Activated gamma-delta T cell treated with anti-CD3 and anti-CD28 coated beads, Interleukin-2, amount 50 U/mL, for 16 hours (primary cell): ENCODE data around the gene PLA2G2D.

ENCODE experiments used
- DNase-seq: peaks from one replicate; pipeline ENCODE4 v3.0.0-alpha.2; 2020; ENCODE audit warnings: low read depth

The PLA2G2D gene

GRCh38 chr1:20114021-20114648, 5.2 kb downstream of the PLA2G2D start:
- no peak for DNase-seq

GRCh38 chr1:20112279-20113000, 6.9 kb downstream of the PLA2G2D start:
- no peak for DNase-seq

- DNase-seq: no peak
These were observed 7.9 kb downstream of the PLA2G2D start for GRCh38 chr1:20111452-20111851.

- DNase-seq: no peak
These were observed 8.7 kb downstream of the PLA2G2D start for GRCh38 chr1:20110679-20111078.

- no peak for DNase-seq
These were observed 10.0 kb downstream of the PLA2G2D start for GRCh38 chr1:20109223-20109856.

DNA sequence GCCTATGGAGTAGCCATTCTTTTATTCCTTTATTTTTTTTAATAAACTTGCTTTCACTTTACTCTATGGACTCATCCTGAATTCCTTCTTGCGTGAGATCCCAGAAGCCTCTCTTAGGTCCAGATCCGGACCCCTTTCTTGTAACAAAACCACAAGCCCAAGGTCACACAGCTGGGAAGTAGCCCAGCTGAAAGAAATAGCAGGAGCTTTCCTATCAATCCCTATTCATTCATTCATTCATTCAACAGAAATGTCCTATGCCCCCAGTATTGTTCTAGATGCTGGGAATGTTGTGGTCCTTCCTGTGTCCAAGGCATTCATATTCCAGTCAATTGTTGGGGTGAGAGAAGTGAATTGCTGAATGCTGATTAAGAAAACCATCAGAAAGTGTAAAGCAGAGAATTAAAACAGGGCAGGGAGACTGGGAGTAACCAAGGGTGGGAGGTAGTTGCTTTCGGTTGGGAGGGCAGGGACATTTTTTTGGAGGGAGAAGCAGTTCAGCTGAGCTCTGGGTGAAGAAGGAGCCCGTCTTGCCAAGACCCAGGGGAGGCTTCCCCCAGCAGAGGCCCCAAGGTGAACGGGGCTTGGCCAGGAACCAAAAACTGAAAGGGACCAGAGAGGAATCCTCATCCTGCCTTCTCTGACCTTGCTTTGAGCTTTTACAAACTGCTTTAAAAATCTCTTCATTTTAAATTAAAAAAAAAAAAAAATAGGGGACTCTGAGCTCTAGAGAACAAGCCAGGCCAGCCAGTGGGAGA, 10.8 kb downstream of the PLA2G2D start:
- no peak for DNase-seq

DNA sequence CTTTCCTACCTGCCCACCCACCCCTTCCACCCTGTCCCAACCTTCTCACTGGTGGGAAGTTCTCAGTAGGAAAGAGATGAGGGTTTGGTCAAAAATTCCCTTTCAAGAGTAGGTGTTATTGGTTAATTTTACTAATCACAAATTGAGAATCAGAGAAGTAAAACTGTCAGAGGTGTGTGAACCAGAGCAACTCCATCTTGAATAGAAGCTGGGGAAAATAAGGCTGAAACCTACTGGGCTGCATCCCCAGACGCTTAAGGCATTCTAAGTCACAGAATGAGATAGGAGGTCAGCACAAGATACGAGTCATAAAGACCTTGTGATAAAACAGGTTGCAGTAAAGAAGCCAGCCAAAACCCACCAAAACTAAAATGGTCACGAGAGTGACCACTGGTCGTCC, 11.5 kb downstream of the PLA2G2D start:
- DNase-seq: no peak

- DNase-seq: no peak
These were observed 12.0 kb downstream of the PLA2G2D start for GRCh38 chr1:20107351-20107750.

GRCh38 chr1:20105856-20106255, 13.5 kb downstream of the PLA2G2D start:
- no peak for DNase-seq

DNA sequence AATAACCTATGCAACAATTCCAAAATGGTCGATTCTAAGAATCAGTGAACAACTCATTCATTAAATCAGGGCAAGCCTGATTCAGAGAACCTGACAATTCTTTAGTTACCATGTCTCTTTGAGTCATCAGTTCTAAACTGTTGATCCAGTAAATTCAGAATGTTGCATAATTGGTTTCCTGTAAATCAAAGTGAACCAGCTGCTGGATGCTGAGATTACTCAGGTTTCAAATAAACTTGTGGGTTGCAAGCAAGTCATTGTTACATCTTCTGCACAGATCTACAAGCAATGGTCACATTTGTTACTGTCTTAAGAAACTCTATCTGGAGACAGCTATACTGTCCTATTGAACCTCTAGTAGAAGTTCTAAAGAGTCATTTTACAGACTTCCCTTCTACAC, 16.5 kb downstream of the PLA2G2D start:
- no peak for DNase-seq

- no peak for DNase-seq
These were observed 18.5 kb downstream of the PLA2G2D start for GRCh38 chr1:20100632-20101355.

DNA sequence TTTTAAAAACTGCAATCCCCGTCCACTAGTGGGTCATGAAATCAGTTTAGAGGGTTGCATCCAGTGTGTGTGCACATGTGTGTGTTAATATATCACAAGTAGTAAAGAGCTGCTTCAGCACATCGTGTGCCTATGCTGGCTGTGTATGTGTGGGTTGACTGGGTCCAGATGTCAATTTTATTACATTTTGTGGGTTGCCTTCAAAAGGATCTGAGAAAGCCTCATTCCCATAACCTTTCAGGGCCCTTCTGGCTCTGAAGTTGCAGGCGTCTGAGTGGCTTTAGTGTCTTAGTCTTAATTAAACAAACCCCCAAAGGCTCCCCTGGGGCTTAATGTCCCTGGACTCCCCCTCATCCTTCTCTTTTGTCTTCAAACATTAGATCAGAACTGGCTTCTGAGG, 19.8 kb downstream of the PLA2G2D start:
- no peak for DNase-seq

- DNase-seq: no peak
These were observed 22.4 kb downstream of the PLA2G2D start for GRCh38 chr1:20096840-20097447.

GRCh38 chr1:20095564-20096434, 23.5 kb downstream of the PLA2G2D start:
- DNase-seq: no peak

DNA sequence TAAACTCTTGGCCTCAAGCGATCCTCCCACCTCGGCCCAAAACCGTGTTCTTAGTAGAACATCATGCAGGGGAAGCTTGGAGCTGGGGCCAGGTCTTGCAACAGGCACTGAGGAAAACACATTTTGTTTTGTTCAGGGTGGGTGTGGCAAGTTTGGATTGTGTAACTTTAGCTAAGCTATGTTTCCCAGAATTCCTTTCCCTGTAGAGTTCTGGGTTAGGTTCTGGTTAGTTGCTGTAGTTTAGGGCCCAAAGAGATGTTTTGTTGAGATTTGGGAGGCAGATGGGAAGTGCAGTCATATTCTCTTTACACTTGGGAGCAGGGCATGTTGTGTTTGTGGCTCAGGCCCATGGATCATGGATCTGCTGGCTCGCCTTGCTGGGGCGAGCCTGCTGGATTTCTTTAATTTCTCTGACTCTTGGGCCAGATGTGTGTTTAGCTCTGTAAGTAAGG, 25.4 kb downstream of the PLA2G2D start:
- DNase-seq: no peak

DNA sequence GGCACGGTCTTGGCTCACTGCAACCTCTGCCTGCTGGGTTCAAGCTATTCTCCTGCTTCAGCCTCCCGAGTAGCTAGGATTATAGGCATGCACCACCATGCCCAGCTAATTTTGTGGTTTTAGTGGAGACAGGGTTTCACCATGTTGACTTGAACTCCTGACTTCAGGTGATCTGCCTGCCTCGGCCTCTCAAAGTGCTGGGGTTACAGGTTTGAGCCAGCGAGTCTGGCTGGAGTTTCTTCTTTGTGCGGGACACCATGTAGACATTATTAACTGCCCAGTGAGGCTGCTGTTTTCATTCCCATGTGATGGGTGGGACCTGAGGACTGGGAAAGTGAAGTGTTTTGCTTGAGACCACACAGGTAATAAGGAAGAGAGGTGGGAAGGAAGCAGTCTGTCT, 26.0 kb downstream of the PLA2G2D start:
- no peak for DNase-seq

DNA sequence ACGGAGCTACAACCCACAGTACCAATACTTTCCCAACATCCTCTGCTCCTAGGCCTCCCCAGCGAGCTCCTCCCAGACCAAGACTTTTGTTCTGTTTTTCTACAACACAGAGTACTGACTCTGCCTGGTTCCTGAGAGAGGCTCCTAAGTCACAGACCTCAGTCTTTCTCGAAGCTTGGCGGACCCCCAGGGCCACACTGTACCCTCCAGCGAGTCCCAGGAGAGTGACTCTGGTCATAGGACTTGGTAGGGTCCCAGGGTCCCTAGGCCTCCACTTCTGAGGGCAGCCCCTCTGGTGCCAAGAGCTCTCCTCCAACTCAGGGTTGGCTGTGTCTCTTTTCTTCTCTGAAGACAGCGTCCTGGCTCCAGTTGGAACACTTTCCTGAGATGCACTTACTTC, 28.7 kb downstream of the PLA2G2D start:
- DNase-seq: no peak

DNA sequence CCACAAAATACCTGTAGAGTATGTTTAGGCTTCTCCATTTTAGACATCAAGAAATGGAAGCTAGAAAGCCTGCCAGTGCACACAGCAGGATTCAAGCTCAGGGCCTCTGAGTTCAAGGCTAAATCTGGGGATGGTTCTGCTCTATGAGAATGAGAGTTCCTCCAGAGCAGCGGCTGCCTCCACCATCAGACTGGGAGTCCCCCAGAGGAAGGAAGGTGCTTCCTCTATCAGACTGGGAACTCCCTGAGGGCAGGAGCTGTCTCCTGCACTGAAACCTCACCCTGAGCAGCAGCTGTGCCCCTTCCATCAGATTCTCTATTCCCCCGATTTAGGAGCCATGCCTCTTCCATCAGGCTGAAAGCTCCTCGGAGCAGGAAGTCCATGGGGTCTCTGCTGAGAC, 29.2 kb downstream of the PLA2G2D start:
- no peak for DNase-seq

DNA sequence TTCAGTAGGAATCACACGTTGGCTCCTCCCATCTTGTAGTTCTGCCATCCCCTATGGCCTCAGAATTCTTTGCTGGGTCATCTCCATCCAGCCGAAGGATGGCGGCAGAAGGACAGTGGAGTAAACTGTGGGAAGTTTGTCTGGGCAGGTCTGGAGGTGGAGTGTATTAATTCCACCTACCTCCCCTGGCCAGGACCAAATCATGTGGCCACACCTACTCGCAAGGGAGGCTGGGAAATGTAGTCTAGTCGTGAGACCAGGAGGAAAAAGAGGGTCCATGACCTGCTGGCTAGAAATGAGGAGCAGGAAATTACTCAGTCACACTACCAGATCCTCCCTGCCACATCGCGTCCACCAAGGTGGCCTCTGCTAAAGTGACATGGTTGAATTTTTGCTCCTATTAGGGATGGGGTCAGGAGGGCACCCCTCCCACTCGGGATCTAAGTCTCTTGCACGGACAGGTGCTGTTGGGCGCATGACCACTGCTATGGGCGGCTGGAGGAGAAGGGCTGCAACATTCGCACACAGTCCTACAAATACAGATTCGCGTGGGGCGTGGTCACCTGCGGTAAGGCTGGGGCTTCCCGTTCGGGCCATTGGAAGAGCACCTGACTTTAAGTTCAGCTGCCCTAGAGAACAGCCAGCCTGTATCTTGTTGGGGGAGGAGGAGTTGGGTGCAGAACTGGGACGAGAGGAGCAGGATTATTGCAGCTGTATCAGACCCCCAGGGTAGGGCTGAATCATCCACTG, 29.8 kb downstream of the PLA2G2D start:
- no peak for DNase-seq

GRCh38 chr1:20087668-20088067, 31.7 kb downstream of the PLA2G2D start:
- DNase-seq: no peak
